ENCODE data around the gene PTPRC.

DNA sequence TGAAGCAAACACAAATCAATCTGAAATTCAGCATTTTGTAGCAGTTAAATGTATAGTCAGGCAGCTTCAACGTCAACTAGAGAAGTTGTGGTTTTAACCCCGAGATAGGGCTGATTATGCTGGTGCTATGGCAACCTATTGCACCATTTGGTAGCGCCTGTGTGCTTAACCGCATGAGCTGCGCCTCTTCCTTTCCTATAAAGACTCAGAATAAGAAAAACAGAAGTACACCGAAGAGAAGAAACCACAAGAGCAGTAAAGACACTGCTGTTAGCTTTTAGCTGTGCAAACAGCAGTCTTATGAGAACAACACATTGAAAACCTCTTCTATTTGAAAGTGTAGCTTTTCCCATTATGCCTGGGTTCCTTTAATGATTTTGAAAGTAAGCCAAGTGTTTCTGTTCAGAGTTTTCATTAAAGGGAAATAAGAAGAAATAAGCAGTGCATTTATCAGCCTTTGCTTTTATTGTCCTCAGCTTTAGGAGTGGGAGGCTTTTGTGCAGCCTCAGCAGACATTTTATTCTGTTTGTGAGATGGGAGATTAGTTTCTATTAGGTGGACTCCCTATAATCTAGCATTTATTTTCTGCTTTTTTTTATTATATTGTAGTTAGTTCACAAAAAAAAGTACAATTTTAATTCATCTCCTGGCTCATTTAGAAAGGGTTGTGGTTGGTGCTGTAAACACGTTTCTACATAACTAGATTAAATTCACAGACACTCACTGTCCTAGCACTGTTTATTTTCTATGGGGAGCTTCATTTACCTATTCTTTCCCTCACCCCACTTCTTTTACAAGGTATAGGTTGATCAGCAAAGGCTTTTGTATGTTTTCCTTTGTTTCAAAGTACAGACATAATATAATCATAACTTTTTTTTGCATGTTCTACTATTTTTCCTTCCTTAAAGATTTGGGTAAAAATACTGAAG lies 43.3 kb downstream of the PTPRC start:
- TF ChIP-seq, protein P1, sequence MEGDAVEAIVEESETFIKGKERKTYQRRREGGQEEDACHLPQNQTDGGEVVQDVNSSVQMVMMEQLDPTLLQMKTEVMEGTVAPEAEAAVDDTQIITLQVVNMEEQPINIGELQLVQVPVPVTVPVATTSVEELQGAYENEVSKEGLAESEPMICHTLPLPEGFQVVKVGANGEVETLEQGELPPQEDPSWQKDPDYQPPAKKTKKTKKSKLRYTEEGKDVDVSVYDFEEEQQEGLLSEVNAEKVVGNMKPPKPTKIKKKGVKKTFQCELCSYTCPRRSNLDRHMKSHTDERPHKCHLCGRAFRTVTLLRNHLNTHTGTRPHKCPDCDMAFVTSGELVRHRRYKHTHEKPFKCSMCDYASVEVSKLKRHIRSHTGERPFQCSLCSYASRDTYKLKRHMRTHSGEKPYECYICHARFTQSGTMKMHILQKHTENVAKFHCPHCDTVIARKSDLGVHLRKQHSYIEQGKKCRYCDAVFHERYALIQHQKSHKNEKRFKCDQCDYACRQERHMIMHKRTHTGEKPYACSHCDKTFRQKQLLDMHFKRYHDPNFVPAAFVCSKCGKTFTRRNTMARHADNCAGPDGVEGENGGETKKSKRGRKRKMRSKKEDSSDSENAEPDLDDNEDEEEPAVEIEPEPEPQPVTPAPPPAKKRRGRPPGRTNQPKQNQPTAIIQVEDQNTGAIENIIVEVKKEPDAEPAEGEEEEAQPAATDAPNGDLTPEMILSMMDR (IDR thresholded peaks at IDR 0.05) = no peak
- TF ChIP-seq POLR2A (IDR thresholded peaks at IDR 0.05) (no peak), POLR2AphosphoS5 (IDR thresholded peaks at IDR 0.05) (peak in 2 of 4 donors; percentile 12 to 38), EP300 (IDR thresholded peaks at IDR 0.05) (no peak)
